Activated CD8-positive, alpha-beta memory T cell treated with anti-CD3 and anti-CD28 coated beads, Interleukin-2, amount 50 U/mL, for 1 hour (primary cell): ENCODE measurements around the gene HGS.
"Not testable (repeated sequence)": the region's sequence is repeated elsewhere in the genome, so short reads cannot be mapped to it uniquely, and the experiment has no call there.

Experiments
- DNase-seq: peaks from one replicate; pipeline ENCODE4 v3.0.0-alpha.2; 2020; ENCODE audit errors: extremely low read depth

The HGS gene

GRCh38 chr17:81719410-81720266 lies 35.8 kb downstream of the HGS start:
- DNase-seq = no peak

GRCh38 chr17:81720267-81721071 lies 36.7 kb downstream of the HGS start:
- no peak for DNase-seq

DNA sequence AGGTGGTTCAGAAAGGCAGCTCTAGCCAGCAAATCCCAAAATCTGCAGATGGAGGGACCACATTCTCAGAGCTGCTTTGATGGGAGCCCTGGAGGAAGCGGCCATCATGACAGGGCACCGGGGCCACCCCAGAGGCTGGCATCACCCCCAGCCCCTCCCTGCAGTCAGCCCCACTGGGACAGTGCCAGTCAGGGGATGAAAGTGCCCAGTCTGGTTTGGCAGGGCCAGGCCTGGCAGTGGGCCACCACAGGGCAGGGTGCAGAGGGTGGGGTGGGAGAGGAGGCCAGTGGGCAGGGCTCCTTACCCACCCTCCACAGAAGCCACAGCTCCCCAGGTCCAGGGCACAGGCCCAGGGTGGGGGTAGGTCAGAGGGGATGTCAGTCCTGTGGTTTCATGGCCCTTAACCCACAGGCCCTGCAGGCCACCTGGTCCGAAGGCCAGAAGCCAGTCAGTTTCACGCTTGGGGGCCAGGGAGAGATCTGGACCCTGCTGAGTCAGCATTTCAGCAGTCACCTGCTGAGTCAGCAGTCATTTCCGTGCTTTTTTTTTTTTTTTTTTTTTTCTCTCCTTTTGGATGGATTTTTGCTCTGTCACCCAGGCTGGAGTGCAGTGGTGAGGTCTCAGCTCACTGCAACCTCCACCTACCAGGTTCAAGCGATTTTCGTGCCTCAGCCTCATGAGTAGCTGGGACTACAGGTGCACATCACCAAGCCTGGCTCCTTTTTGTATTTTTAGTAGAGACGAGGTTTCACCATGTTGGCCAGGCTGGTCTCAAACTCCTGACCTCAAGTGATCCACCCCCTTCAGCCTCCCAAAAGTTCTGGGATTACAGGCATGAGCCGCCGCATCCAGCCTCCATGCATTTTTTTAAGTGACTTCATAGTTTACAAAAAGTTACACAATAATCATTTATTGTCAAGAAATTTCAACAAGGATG lies 38.6 kb downstream of the HGS start:
- DNase-seq = no peak

- DNase-seq = no peak
Observed at GRCh38 chr17:81723651-81724209, 39.9 kb downstream of the HGS start.

- no peak for DNase-seq
Observed at GRCh38 chr17:81725439-81725838, 41.6 kb downstream of the HGS start.

- no peak for DNase-seq
Observed at GRCh38 chr17:81726004-81726403, 42.2 kb downstream of the HGS start.

- no peak for DNase-seq
Observed at GRCh38 chr17:81727324-81728031, 43.7 kb downstream of the HGS start.

- no peak for DNase-seq
Observed at GRCh38 chr17:81733507-81734404, 49.9 kb downstream of the HGS start.

GRCh38 chr17:81734405-81735263 lies 50.8 kb downstream of the HGS start:
- DNase-seq = no peak

DNA sequence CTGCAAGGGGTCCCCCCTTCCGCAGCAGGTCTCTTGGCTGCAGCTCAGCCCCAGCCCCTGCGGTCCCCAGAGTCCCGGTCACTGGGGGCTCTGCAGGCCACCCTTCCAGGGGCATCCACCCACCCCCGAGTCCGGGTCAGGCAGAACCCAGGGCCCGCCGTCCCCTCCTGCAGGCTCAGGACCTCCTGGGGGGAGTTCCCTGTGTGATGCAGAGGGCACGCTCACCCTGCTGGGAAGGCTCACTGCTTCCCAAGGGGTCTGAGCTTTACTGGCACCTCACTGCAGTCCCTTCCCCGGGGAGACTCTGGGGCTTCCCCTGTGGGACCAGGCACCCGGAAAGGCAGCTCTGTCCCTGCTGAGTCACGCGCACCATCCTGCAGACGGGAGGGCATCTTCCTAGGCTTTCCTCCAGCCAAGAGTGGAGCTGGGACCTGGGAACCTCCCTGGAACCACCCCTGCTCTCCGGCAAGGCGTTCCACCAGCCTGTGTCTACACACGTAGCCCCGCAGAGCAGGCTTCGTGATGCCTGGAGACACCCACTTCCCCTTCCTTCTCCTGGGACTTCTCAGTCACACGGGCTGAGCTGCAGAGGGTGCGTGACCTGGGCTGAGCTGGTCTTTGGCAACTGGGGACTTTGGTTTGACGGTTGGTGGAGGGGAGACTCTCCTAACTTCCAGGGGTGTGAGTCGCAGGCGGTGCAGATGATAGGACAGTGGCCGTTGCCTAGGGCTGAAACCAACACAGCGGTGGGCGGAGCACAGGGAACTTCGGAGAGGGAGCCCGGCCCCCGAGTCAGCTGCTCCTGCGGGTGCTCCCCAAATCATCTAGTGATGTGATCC lies 51.7 kb downstream of the HGS start:
- no peak for DNase-seq

DNA sequence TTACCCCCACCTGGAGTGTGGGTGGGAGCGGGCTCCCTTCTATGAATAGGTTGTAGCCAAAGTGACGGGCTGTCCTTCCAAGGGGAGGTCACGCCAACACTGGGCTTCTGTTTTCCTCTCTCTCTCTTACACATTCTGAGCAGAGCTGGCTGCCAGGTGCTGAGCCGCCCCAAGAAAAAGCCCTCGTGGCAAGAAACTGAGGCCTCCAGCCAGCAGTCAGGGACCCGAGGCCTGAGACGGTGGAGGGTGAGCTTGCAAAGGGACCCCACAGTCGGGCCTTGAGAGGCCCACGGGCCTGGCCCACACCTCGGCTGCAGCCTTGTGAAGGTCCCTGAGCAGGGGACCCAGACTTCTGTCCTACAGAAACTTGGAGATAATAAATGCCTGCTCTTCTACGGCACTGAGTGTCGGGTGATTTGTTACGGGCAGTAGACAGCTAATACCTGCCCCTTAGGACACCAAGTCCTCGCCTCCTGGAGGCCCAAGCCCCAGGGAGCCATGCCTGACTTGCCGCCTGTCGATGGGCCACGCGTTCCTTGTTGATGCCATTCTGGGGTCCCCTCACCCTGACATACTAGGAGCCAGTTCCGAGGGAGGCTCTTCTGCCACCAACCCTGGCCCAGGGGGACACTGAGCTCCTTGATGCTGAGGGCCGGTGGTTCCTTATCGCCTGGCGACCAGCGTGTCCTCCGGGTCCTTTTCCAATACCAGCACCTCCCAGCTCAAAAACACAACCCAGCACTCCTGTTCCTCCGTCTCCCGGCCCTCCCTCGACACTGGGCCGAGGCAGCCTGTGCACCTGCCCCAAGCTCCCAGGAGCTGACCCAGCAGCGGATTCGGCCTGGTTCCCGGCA lies 54.4 kb downstream of the HGS start:
- DNase-seq = no peak

DNA sequence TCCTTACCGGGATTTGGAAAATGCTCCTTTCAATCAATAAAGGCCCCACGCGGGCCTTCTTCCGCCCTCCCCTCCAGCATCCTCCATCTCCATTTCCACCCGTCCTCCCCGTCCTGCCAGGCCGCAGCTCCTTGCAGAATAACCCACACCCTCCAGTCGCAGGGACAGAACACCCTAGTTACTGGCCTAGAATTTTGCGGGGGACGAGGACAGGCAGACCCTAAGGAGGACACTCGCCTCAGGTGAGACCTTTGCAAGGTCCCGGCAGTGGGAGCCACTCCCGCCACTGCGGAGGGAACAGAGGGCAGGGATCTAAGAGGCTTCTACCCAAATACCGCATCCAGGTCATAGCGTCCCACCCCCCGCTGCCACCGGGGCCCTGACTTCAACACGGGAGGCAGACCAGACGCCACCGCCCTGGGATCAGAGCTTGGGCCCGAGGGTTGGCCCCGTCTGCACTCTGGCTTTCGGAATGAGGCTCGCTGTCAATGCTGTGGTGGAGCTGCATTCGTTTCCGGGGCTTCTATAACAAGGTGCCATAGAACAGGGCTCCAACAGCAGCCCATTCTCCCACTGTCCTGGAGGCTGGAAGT lies 55.1 kb downstream of the HGS start:
- DNase-seq = no peak

DNA sequence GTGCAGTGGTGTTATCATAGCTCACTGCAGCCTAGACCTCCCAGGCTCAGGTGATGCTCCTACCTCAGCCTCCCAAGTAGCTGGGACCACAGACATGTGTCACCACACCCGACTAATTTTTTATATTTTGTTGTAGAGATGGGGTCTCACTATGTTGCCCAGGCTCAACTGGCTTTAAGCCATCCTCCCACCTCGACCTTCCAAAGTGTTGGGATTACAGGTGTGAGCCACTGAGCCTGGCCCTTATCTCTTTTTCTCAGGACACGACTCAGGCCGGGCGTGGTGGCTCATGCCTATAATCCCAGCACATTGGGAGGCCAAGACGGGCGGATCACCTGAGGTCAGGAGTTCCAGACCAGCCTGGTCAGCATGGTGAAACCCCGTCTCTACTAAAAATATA lies 55.8 kb downstream of the HGS start:
- not testable (repeated sequence) for DNase-seq

GRCh38 chr17:81740395-81740961 lies 56.7 kb downstream of the HGS start:
- DNase-seq = no peak

GRCh38 chr17:81741049-81741593 lies 57.3 kb downstream of the HGS start:
- no peak for DNase-seq
